ACC112 (cell line): ENCODE measurements around the gene MEGF11.

Experiments used
- H2AFZ ChIP-seq: fragments of 200-600 bp; sonication (generic); one replicate; pipeline ENCODE4 v1.6.0; 2017; ENCODE audit warnings: antibody characterized with exemption, low read length; ENCODE audit not compliant: unreplicated experiment
- H3K27ac ChIP-seq: fragments of 200-600 bp; sonication (generic); 2 replicates; pipeline ENCODE4 v1.5.1; 2014; ENCODE audit warnings: low read depth, mild to moderate bottlenecking, antibody characterized with exemption, low read length, moderate library complexity
- H3K27me3 ChIP-seq: fragments of 200-600 bp; sonication (generic); 2 replicates; pipeline ENCODE4 v1.6.1; 2014; ENCODE audit warnings: mild to moderate bottlenecking, antibody characterized with exemption, low read length, moderate library complexity, mixed read lengths; ENCODE audit not compliant: insufficient read depth
- H3K36me3 ChIP-seq: fragments of 200-600 bp; sonication (generic); 2 replicates; pipeline ENCODE4 v1.6.1; 2016; ENCODE audit warnings: mild to moderate bottlenecking, antibody characterized with exemption, low read length, moderate library complexity, mixed read lengths; ENCODE audit not compliant: insufficient read depth
- H3K4me1 ChIP-seq: fragments of 200-600 bp; sonication (generic); one replicate; pipeline ENCODE4 v1.6.1; 2016; ENCODE audit warnings: low read length, mixed read lengths; ENCODE audit not compliant: insufficient read depth, unreplicated experiment, control insufficient read depth
- H3K4me3 ChIP-seq: fragments of 200-600 bp; sonication (generic); 2 replicates; pipeline ENCODE4 v1.5.1; 2014; ENCODE audit warnings: mild to moderate bottlenecking, low read depth, low read length
- H3K79me2 ChIP-seq: fragments of 200-600 bp; sonication (generic); one replicate; pipeline ENCODE4 v1.6.0; 2016; ENCODE audit warnings: low read length; ENCODE audit not compliant: control insufficient read depth, unreplicated experiment, insufficient read depth

MEGF11 gene

GRCh38 chr15:65926459-65926858 is 327.1 kb downstream of the MEGF11 start:
- Histone ChIP-seq H3K36me3 (no peaks in the 10 kb centered on the region), H2AFZ (no peak overlapping the region), H3K27me3 (no peaks in the 10 kb centered on the region), H3K79me2 (no peaks in the 10 kb centered on the region), H3K4me1 (no peaks in the 10 kb centered on the region), H3K4me3 (no peak overlapping the region), H3K27ac (no peak overlapping the region)

DNA sequence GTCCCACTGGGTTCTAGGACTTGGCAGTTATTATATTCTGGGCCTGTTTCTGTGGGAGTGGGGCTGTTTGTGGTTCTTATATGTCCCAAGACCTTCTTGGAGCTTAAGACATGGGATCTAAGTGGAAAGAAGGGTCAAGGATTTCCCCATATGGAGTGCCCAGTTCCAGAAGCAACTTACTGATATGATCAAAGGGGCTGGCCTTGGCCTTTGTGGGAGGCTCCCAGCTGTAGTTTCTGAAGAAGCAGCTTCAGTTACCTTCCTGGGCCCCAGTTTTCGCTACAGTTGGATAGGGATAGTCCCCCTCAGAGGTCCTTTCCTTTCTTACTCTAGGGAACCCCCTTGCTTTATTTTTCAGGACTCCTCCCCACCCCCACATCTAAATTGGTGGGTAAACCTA is 328.2 kb downstream of the MEGF11 start:
- Histone ChIP-seq H3K27me3 (no peaks in the 10 kb centered on the region), H3K36me3 (no peaks in the 10 kb centered on the region), H3K4me1 (peaks cover 9% of the 10 kb centered on the region), H3K79me2 (no peaks in the 10 kb centered on the region), H3K27ac (no peak overlapping the region), H2AFZ (no peak overlapping the region), H3K4me3 (no peak overlapping the region)

DNA sequence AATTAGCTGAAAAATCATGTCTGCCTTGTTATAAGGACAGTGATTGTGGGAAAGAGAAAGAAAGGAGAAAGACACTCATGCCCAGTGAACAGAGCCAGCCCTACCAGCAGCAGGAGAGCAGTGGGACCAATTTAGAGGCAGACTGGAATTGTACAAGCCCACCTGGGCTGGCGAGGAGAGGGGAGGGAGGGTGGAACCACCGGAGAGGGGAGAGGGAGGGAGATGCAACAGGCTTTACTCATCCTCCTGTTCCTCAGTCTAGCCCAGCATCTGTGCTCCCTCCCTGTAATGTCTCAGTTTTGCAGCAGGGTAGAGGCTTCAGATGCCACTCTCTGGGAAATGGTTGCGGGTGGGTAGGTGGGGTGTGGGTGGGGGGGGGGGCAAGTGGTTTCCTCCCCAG is 329.5 kb downstream of the MEGF11 start:
- peaks cover 15% of the 10 kb centered on the region for H3K4me1 ChIP-seq
- H3K27me3 ChIP-seq, result no peaks in the 10 kb centered on the region
- no peaks in the 10 kb centered on the region for H3K79me2 ChIP-seq
- H2AFZ ChIP-seq, result no peak overlapping the region
- no peak overlapping the region for H3K27ac ChIP-seq
- no peak overlapping the region for H3K4me3 ChIP-seq
- no peaks in the 10 kb centered on the region for H3K36me3 ChIP-seq

GRCh38 chr15:65923264-65923663 is 330.3 kb downstream of the MEGF11 start:
- Histone ChIP-seq H3K4me1 (peaks cover 17% of the 10 kb centered on the region), H3K79me2 (no peaks in the 10 kb centered on the region), H3K27me3 (no peaks in the 10 kb centered on the region), H3K4me3 (no peak overlapping the region), H2AFZ (no peak overlapping the region), H3K36me3 (no peaks in the 10 kb centered on the region), H3K27ac (no peak overlapping the region)

DNA sequence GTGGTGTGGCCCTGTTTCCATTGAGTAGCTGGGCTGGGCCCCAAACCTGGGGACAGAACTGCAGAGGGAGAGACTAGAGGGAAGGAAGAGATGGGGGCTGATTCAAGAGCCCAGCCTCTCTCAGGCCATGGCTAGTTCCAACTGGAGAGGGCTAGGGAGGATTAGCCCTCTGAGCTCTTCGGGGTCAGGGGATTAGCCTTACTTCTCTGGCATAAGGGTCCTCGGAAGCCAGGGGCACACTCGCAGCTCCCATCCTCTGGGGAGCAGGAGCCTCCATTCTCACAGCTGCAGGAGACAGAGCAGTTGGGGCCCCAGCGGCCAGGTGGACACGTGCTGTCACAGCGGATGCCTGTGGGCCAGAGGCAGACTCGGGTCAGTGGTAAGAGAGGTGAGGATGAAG is 330.9 kb downstream of the MEGF11 start:
- Histone ChIP-seq H2AFZ (no peak overlapping the region), H3K4me1 (peaks cover 20% of the 10 kb centered on the region), H3K27ac (no peak overlapping the region), H3K27me3 (no peaks in the 10 kb centered on the region), H3K79me2 (no peaks in the 10 kb centered on the region), H3K4me3 (no peak overlapping the region), H3K36me3 (no peaks in the 10 kb centered on the region)

DNA sequence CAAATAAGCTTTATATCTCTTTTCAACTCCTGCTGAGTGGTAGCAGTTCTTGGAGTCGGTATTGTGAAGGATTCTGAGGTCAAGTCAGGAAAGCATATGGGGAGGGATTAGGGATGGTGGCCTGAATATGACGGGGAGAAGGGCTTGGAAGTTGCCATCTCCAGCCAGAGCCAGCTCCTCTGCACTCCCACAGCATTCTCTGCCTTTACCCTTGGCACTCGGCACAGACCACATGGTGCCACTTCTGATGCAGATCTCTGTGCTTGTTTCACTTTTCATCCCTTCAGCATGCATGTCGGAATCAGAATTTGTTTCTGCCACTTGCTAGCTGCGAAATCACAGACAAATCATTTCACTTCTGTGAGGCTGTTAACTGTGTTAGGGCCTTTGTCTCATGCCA is 331.8 kb downstream of the MEGF11 start:
- Histone ChIP-seq H2AFZ (no peak overlapping the region), H3K4me3 (no peak overlapping the region), H3K79me2 (no peaks in the 10 kb centered on the region), H3K27ac (no peak overlapping the region), H3K36me3 (no peaks in the 10 kb centered on the region), H3K27me3 (no peaks in the 10 kb centered on the region), H3K4me1 (peaks cover 29% of the 10 kb centered on the region)

GRCh38 chr15:65920825-65921309 is 332.7 kb downstream of the MEGF11 start:
- Histone ChIP-seq H2AFZ (no peak overlapping the region), H3K4me3 (no peak overlapping the region), H3K27ac (no peak overlapping the region), H3K27me3 (no peaks in the 10 kb centered on the region), H3K36me3 (no peaks in the 10 kb centered on the region), H3K4me1 (peaks cover 36% of the 10 kb centered on the region), H3K79me2 (no peaks in the 10 kb centered on the region)

GRCh38 chr15:65920121-65920520 is 333.4 kb downstream of the MEGF11 start:
- Histone ChIP-seq H3K4me1 (peaks cover 36% of the 10 kb centered on the region), H3K79me2 (no peaks in the 10 kb centered on the region), H3K27ac (no peak overlapping the region), H2AFZ (no peak overlapping the region), H3K27me3 (no peaks in the 10 kb centered on the region), H3K36me3 (no peaks in the 10 kb centered on the region), H3K4me3 (no peak overlapping the region)

- H3K79me2 ChIP-seq, result no peaks in the 10 kb centered on the region
- H3K4me1 ChIP-seq, result peaks cover 36% of the 10 kb centered on the region
- H2AFZ ChIP-seq, result no peak overlapping the region
- no peak overlapping the region for H3K27ac ChIP-seq
- H3K4me3 ChIP-seq, result no peak overlapping the region
- no peaks in the 10 kb centered on the region for H3K27me3 ChIP-seq
- no peaks in the 10 kb centered on the region for H3K36me3 ChIP-seq
Observed at GRCh38 chr15:65919353-65919752, 334.2 kb downstream of the MEGF11 start.

- H3K79me2 ChIP-seq, result no peaks in the 10 kb centered on the region
- H3K4me1 ChIP-seq, result peaks cover 36% of the 10 kb centered on the region
- no peaks in the 10 kb centered on the region for H3K36me3 ChIP-seq
- H3K27me3 ChIP-seq, result no peaks in the 10 kb centered on the region
- H3K4me3 ChIP-seq, result no peak overlapping the region
- no peak overlapping the region for H3K27ac ChIP-seq
- no peak overlapping the region for H2AFZ ChIP-seq
Observed at GRCh38 chr15:65918945-65919344, 334.6 kb downstream of the MEGF11 start.

DNA sequence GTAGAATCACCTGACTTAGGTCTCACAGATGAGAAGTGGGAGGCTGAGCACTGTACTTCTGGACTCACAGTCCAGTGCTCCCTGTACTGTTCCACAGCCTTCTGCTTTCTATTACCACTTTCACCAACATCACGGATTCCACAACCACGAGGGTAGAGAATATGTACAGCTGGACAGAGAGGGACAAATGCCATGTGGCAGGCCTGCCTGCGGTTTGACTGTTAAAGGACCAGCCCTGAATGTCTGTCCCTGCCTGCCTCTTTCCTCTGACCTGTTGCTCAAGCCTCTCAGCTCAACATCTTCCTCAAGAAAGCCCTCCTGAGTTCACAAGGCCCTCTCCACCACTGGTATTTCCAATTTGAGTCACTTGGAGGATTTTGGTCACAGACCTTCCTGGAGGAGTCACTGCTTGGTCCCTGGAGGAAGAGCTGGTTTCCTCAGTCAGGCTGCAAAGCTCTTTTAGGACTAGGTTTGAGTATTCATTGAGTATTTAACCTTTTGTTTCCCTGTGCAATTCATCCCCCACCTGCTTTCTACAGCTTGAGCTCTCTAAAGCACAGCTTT is 335.1 kb downstream of the MEGF11 start:
- H2AFZ ChIP-seq, result no peak overlapping the region
- no peak overlapping the region for H3K27ac ChIP-seq
- no peak overlapping the region for H3K4me3 ChIP-seq
- peaks cover 36% of the 10 kb centered on the region for H3K4me1 ChIP-seq
- no peaks in the 10 kb centered on the region for H3K36me3 ChIP-seq
- H3K27me3 ChIP-seq, result no peaks in the 10 kb centered on the region
- H3K79me2 ChIP-seq, result no peaks in the 10 kb centered on the region
